Measurements from ENCODE around the gene ANKRD18A.

Gene ANKRD18A

DNA sequence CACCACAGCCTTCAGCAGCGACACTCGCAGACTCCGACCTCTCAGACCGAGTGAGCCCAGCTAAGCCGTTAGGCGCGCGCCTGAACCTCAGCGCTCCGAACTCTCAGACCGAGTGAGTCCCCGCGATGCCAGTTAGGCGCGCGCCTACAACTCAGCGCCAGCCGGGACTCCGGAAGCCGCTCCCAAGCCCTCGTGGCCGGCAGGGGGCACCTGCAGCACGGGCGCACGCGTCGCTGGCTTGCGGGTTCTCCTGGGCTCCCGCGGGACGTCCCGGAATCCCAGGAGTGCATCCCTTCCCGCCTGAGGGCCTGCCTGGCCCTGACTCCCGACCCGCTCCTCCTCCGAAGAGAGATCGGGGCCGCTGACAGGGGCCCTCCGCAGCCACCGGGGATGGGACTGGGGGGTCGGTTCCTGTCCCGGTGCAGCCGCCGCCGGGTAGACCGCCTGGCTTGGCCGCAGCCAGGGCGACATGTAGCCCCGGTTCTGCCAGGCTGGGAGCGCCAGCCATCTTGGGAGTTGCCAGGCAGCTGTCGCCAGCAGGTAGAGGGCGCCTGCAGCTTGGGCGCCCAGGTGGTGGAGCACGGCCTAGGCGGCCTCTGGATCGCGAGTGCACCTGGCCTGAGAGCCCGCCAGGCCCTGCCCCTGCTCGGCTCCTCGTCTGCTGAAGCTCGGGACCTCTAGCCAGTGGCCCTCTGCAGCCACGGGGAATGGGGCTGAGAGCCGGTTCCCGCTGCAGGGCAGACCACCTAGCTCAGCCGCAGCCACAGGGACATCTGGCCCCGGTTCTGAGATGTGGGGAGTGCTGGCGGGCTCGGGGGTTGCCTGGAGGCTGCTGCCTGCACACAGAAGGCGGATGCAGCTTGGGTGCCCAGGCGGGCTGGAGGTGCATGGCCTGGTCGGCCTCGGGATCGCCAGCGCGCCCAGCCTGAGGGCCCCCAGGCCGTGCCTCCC lies at the start of gene ANKRD18A:
ANKRD18A (minus strand) TSS at position 114 of the 951 bp plus-strand sequence. CDS start 311 bp downstream, outside the sequence.
- peak; percentile 90 for DNase-seq

DNA sequence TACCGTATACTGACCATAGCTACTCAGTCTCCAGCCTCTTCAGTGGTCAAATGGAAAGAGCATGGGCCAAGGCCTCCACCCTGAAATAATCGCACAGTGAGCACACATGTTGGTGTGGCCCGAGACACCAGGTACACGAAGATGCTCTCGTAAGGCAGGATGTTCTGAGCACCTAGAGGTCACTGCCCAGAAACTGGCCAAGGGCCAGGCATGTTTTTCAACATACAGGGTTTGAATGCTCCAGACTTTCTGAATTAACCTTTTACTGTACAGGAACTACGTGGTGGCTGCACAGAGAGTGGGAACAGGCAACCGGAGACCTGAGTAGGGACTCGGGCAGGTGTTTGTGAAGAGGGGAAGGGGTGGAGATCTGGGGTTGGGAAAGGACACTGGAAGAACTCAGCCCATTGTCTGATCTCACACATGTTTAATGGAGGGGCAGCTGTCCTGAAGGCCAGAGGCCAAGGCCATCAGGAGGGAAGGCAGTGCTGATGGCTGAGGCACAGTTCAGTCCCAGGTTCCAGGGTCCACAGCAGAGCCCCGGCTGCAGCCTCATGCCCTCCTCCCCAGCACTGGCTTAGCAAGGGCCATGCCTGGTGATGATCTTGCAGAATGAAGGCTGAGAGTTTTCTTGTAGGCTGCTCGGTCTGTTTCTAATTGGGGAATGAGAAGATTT lies 48.5 kb upstream of the ANKRD18A start:
- no peak for DNase-seq

DNA sequence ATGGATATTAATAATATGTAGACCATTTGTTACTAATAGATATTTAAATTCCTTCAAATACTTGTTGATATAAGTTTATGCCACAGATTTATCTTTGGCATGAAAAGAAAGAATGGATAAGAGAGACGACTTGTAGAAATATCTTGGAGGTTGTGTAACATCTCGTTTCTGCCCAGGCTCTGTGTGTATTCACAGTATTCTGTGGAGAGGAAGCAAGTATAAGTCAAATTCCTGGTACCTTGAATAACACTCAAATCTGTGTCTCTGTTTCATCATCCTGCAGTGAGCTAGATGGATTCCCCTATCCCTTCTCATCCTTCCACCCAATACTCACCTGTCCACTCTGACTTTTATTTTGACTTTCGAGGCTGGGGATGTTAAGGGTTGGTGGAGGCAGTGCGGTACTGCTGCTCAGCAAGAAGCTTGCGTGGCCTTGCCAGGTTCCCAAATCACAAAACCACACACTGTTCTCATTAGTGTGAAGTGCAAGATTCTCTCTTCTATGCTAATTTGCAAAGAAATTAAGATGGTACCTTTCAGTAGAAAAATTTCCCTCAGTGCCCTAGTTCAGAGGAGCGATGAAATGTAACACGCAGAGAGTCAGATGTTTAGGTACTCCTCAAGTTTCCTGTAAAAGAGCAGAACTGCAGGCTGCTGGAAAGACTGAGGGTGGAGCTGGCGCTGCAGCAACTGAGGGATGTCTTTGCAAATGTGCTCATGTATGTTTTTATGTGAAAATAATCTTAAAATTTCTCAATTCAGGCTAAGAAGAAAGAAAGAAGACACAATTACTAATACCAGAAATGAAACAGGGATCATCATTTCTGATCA lies 42.6 kb upstream of the ANKRD18A start:
- no peak for DNase-seq

DNA sequence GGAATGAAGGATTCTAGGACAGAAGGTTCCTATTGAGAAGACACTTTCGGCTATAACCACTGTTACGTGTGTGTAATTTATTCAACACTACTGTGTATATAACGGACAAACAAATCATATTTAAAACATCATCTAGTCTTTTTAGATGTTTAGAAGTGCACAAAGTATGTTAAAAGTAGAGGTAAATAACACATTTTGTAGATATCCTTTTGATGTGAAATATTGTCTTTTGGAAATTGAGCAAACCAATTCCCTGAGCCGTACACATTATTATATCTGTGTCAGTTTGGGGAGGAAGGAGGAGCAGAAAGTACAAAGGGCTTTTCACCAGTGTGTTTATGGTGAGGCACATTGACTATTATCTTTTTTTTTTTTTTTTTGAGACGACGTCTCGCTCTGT lies 39.1 kb upstream of the ANKRD18A start:
- no peak for DNase-seq

DNA sequence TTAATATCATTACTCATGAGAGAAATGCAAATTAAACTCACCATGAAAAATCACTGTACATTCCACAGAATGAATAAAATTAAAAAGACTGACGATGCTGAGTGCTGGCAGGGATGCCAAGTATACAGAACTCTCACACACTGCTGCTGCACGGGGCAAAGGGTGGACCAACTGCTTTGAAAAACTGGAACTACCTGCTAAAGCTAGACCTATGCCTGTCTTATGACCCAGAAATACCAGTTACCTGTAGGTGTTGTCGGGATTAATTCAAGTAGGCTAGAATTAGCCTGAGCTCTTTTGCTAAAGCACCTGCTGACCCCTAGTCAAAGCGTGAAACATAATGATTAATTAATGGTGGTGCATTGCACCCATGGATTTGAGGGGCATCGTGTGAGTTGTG lies 36.5 kb upstream of the ANKRD18A start:
- DNase-seq, result no peak

DNA sequence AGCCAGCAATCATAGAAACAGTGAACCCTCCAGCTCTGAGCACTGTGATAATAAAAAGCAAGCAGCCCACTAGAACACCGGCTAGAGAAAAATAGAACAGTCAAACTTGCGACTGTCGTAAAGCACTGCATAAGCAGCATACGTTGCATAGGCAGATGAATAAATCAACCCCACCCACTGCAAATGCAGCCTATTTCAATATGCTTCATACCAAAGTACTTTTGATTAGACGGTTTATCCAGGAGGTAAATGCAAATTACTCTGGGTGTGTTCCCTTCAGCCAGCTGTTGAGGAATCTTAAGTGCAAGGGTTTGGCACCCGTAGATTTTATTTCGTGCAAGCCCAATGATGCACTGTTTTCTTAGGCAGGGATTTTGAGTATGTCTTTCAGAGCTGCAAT lies 32.1 kb upstream of the ANKRD18A start:
- no peak for DNase-seq

DNA sequence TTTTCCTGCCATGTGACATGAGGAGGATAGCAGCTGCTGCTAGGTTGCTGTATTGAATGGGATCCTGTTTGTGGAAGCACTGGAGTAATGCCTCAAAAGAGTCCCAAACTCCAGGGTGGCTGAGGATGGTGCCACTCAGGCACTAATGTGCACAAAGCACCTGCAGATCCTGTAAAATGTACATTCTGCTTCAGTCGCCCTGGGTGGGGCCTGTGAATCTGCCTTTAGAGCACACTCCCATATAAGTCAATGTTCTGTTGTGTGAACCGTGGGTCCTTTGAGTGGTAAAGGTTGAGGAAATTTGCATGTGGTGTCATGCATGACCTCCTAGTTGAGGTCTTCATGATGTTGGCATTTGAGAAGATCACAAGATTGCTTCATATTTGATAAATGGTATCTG lies 31.6 kb upstream of the ANKRD18A start:
- DNase-seq, result no peak

DNA sequence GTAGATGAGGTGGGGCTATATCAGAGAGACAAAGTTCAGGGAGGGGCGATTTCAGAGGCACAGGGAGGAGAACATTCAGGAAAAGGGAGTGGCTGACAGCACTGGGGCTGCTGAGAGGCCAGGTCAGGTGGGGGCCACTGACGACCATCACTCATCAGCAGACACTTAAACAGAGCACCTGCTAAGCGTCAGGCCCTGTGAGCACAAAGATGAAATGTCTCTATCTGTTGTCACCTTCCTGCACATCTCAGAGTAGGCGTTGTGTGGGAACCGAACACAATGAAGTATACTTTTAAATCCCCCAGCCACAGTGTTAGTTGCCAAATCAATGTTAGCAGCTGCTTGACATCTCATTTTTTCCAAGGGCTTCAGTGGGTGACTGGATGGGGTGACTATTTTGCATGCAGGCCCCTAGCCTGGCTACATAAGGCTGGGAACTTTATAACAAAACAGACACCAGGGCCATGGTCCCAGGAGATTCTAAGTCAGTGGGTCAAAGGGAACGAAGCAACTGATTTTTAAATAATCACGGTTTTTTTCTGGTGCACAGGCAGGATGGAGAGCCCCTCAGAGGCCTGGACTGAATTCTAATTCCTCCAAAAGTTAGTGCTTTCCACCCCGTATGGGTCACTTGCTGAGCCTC lies 31.1 kb upstream of the ANKRD18A start:
- DNase-seq, result no peak

DNA sequence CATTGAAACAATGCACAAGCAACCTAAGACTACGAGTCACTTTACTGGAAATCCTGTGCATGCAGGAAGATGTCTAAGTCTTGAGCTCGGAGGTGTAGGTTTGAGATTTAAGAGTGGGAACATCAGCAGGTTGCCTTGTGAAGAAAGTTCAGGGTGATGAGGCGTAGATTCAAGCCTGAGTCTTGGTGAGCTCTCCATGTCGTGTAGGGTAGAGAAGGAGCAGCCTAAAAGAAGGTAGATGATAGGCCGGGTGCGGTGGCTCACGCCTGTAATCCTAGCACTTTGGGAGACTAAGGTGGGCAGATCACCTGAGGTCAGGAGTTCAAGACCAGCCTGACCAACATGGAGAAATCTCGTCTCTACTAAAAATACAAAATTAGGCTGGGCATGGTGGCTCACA lies 30.2 kb upstream of the ANKRD18A start:
- no peak for DNase-seq

DNA sequence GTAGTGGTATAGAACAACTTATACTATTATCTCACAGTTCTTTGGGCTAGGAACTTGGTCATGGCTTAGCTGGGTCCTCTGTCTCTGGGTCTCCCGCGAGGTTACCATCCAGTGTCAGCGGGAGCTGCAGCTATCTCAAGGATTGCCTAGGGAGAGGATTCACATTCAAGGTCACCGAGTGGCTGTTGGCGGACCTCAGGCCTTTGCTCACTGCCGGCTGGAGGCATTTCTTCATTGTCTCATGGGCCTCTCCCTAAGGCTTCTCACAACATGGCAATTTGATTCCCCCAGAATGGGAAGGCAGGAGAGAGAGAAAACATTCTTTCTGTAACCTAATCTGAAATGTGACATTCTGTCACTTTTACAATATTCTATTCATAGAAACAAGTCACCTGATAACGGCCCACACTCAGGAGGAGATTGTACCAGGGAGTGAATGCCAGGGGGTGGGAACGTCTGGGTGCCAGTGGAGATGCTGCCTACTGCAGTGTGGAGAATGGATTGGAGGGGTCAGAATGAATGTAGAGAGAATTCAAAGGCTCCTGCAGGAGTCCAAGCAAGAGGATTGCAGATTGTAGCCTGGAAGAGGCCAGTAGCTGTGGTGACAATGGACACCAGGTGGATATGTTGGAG lies 29.5 kb upstream of the ANKRD18A start:
- DNase-seq, result no peak

DNA sequence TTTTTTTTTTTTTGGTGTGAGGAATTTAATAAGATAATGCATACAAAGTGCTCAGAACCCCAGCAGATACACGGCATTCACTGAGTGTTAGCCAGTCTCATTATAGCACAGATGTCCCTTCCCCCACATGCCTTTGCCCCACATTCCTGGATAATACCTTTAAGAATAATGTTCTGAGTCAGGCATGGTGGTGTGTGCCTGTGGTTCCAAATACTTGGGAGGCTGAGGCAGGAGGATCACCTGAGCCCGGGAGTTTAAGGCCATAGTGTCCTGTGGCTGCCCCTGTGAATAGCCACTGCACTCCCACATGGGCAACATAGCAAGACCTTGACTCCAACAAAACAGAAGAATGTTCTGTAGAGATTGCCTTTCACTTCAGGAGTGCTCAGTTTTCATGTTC lies 24.2 kb upstream of the ANKRD18A start:
- DNase-seq, result no peak

DNA sequence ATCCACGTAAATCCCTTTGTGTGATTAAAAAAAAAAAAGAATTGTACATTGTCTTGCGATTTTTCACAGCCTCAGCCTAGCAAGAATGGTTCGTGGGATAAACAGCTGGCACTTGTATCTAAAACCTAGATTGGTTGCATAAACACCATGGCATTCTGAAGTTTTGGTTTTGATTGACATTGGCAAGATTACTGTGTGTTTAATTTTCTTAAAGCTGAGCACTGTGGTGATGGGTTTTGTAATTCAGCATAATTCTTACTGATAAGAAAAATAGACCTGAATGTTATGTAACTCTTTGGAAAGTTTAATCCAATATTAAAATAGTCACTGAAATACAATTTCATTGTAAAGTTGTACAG lies 23.4 kb upstream of the ANKRD18A start:
- no peak for DNase-seq

DNA sequence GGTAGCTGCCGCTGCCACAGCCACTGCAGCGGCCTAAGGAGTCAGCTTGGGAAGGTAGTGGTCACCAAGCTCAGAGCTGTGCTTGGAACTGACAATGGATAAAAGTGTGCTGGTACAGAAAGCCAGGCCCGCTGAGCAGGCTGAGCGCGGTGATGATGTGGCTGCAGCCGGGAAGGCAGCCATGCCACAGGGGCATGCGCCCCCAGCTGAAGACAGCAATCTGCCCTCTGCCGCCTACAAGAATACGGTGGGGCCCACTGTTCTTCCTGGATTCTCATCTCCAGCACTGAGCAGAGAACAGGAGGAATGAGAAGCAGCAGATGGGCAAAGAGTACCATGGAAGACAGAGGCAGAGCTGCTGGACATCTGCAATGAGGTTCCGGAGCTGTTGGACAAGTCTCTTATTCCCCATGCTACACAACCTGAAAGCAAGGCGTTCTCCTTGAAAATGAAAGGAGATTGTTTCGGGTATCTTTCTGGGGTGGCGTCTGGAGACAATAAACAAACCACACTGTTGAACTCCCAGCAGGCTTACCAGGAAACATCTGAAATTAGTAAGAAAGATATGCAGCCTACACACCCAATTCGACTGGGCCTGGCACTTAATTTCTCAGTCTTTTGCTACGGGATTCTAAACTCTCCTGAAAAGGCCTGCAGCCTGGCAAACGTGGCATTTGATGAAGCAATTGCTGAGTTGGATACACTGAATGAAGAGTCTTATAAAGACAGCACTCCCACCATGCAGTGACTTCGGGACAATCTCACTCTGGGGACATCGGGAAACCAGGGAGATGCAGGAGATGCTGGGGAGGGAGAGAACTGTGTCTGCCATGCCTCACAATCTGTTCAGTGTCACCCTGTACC lies 22.8 kb upstream of the ANKRD18A start:
- DNase-seq, result no peak

DNA sequence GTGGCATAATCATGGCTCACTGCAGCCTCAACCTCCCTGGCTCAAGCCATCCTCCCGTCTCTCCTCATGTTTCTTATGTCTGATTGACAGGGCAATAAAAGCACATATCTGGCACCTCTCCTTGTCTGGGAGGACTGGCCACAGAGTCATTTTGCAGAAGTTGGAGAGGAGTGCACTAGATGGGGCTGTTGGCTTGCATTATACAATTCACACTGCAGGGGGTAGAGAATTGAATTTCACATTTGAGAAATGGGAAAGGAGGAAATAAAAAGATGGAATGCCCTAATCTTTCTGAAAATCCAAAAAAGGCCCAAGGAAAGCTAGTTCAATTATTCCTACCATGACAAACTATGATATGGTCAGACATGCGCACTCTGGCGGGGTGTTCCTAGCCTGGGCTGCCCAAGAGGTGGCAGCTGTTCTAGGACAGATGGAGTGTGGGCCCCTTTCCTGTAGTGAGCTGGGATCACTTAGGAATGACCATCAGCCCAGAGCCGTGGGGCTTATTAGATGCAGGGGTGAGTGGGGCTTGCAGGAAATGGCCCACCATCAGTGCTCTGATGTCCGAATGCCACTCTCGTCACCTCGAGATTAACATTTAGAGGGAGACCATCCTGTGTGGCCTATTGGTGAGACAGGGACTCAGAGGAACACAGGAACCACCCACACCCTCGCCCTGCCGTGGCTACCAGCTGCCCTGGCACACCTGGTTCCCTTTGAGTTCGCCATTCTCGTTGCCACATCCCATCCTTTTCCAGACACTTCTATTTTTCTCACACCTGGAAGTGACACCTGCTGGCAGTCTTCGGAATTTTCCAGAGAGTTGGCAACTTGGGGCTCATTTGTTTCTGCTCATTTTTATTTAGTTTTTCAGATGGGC lies 21.8 kb upstream of the ANKRD18A start:
- peak; percentile 66 for DNase-seq

DNA sequence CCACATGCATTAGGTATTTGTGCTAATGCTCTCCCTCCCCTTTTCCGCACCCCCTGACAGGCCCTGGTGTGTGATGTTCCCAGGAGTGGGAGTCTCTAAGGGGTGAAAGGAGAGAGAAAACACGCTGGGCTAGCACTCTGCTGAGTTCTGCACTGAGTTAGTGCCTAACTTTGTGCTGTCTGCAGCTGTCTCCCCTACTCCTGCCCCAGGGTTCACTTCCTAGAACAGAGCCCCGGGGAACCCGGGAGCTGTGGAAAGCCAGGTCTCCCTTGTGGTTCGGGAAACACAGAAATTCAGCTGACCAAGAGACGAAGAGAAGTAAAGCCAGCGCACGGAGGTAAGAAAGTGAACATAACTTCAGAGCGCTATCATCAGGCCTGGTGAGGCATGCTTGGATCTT lies 20.7 kb upstream of the ANKRD18A start:
- no peak for DNase-seq

DNA sequence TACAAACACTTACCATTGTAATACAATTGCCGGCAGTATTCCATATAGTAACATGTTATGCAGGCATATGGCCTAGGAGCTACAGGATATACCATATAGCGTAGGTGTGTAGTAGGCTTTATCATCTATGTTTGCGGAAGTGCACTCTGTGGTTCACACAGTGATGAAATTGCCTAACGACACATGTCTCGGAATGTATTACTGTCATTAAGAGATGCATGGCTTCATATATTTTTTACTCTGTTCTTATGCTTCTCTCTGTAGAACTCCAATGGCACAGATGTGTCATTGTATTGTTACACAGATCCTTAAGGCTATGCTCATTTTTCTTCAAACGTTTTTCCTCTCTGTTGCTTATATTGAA lies 19.2 kb upstream of the ANKRD18A start:
- DNase-seq, result no peak

DNA sequence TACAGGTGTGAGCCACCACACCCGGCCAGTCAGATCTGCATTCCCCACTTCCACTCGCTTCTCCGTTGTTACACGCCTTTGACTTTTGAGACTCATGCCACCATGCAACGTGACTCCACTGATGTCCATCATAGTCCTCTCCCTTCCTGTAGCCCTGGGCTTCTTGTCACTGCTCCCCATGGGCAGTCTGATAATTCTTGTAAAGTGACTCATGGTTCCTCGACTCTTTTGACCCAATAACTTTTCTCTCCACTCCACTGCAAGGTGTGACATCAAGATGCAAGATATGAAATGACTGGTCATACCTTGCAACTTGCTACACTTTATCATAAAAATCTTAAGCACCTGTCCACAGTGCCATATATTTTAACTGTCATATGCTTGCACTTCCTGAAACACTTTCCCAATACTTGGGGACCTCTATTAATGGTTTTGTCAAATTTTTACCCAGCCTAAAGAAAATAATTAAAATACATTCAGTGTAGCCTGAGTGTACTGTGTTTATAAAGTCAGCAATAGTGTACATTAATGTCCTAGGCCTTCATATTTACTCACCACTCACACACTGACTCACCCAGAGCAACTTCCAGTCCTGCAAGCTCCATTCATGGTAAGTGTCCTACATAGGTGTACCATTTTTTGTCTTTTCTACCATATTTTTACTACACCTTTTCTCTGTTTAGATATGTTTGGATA lies 18.6 kb upstream of the ANKRD18A start:
- no peak for DNase-seq

DNA sequence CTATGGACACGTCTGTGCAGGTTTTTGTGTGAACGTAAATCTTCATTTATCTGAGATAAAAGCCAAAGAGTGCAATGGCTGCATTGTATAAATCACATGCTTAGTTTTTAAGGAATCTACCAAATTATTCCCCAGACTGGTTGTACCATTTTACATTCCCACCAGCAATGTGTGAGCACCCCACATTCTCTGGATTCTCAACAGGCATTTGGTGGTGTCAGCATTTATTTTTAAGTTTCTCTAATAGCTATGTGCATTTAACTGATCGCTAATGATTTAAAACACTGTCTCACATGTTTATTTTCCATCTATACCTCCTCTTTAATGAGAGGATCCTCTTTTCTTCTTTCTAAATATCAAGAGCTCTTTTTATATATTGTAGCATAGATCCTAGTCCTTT lies 13.9 kb upstream of the ANKRD18A start:
- DNase-seq, result no peak

DNA sequence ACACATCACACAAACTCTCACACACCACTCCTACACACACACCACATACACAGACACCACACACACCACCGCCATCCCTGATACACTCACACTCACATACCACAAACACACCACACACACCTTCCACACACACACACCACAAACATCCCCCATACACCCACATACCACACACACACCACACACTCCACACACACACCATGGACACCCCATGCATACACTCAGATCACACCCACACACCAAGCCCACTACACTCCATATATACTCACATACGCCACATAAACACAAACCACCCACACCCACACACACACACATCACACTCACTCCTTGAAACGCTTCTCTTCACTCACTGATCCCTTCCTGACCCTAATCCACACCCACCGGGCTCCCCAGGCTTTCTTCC lies 9.1 kb upstream of the ANKRD18A start:
- DNase-seq, result no peak

DNA sequence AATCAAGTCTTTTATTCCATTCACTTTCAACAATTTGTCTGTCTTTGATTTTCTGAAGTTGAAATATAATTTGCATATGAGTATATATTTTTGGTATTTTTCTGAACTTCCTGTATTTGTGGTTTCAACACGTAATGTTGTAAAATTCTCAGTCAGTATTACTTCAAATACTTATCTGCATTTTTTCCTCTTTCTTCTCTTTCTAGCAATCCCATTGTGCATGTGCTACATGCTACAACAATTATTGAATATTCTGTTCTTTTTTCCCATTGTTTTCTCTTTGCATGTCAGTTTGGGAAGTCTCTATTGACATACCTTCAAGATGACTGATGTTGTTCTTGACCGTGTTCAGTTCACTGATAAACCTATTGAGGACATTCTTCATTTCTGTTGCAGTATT lies 5.6 kb upstream of the ANKRD18A start:
- DNase-seq, result no peak

Measured in NCI-H345 (cell line).